PC-3 (cell line): ENCODE measurements around the gene RNU1-1. TPM values are rescaled to one million over a fixed set of nuclear protein-coding genes. Genes with fewer than 3 reads are reported as not detected.
"Not testable (repeated sequence)": the region's sequence is repeated elsewhere in the genome, so short reads cannot be mapped to it uniquely, and the experiment has no call there.

ENCODE experiments used
- ATAC-seq: fragments of 200-7000 bp; cut with Tn5 transposase; 2 replicates; pipeline ENCODE4 v1.9.1; 2020; ENCODE audit warnings: mild to moderate bottlenecking, moderate library complexity
- BruUV-seq: library from RNA; stranded (reverse); fragments of 400-500 nt; replicated peaks from 2 replicates; lab custom pipeline; 2021; lab: Mats Ljungman, UMichigan
- CTCF ChIA-PET: fragments of 300-600 bp; sonication (Branson Sonifier 250); formaldehyde crosslinking; loops from one replicate; lab custom pipeline; 2022; ENCODE audit warnings: antibody characterized with exemption; lab: Charles Lee
- POLR2A ChIA-PET: fragments of 300-600 bp; sonication (Branson Sonifier 250); formaldehyde crosslinking; loops from one replicate; lab custom pipeline; 2022; ENCODE audit warnings: antibody characterized with exemption; ENCODE audit not compliant: unreplicated experiment; lab: Charles Lee
- DNase-seq: peaks from one replicate; pipeline ENCODE4 v3.0.0-alpha.2; 2015
- H2AFZ ChIP-seq: fragments of 300-600 bp; sonication (generic); 2 replicates; pipeline ENCODE4 v1.6.0; 2016; ENCODE audit warnings: antibody characterized with exemption, low read length
- H3F3A ChIP-seq: fragments of 300-600 bp; sonication (generic); one replicate; pipeline ENCODE4 v1.6.0; 2017; ENCODE audit warnings: antibody characterized with exemption, low read length, control low read depth, mild to moderate bottlenecking; ENCODE audit not compliant: unreplicated experiment
- H3K27ac ChIP-seq: fragments of 300-600 bp; sonication (generic); 2 replicates; pipeline ENCODE4 v1.5.1; 2016; ENCODE audit warnings: mild to moderate bottlenecking, low read length
- H3K27me3 ChIP-seq: fragments of 300-600 bp; sonication (generic); 2 replicates; pipeline ENCODE4 v1.6.1; 2016; ENCODE audit warnings: low read length, mixed read lengths
- H3K36me3 ChIP-seq: fragments of 300-600 bp; sonication (generic); 2 replicates; pipeline ENCODE4 v1.6.1; 2016; ENCODE audit warnings: low read depth, mixed run types, low read length, mixed read lengths
- H3K4me1 ChIP-seq: fragments of 300-600 bp; sonication (generic); 2 replicates; pipeline ENCODE4 v1.5.1; 2016; ENCODE audit warnings: low read length; ENCODE audit not compliant: insufficient read depth
- H3K4me2 ChIP-seq: fragments of 300-600 bp; sonication (generic); 2 replicates; pipeline ENCODE4 v1.6.0; 2016; ENCODE audit warnings: low read length
- H3K4me3 ChIP-seq: fragments of 300-600 bp; sonication (generic); 2 replicates; pipeline ENCODE4 v1.5.1; 2016; ENCODE audit warnings: mild to moderate bottlenecking, low read length, mixed read lengths
- H3K79me2 ChIP-seq: fragments of 300-600 bp; sonication (generic); 2 replicates; pipeline ENCODE4 v1.6.1; 2017; ENCODE audit warnings: low read length, mixed read lengths
- H3K9ac ChIP-seq: fragments of 300-600 bp; sonication (generic); 2 replicates; pipeline ENCODE4 v1.6.0; 2016; ENCODE audit warnings: mild to moderate bottlenecking, low read length
- H3K9me2 ChIP-seq: fragments of 300-600 bp; sonication (generic); replicated peaks from 2 replicates; pipeline ENCODE4 v1.6.1; 2016; ENCODE audit warnings: mixed run types, low read length, mixed read lengths
- H3K9me3 ChIP-seq: fragments of 300-600 bp; sonication (generic); 2 replicates; pipeline ENCODE4 v1.6.1; 2016; ENCODE audit warnings: low read length, mixed read lengths
- H4K20me1 ChIP-seq: fragments of 300-600 bp; sonication (generic); 2 replicates; pipeline ENCODE4 v1.6.1; 2016; ENCODE audit warnings: low read length, mixed read lengths
- intact Hi-C: fragments of 100-400 bp; cut with micrococcal nuclease; formaldehyde crosslinking; loops from 2 replicates; pipeline ENCODE4 v1.9.0; 2023
- total RNA-seq: library from RNA; depleted of rRNA; stranded (reverse); fragments of >200 nt; gene quantifications from 2 replicates; pipeline ENCODE4 v1.2.3, GENCODE V29; 2014

The RNU1-1 gene
- total RNA-seq, 1 experiment from 2014 or later = under 0.01 TPM

DNA sequence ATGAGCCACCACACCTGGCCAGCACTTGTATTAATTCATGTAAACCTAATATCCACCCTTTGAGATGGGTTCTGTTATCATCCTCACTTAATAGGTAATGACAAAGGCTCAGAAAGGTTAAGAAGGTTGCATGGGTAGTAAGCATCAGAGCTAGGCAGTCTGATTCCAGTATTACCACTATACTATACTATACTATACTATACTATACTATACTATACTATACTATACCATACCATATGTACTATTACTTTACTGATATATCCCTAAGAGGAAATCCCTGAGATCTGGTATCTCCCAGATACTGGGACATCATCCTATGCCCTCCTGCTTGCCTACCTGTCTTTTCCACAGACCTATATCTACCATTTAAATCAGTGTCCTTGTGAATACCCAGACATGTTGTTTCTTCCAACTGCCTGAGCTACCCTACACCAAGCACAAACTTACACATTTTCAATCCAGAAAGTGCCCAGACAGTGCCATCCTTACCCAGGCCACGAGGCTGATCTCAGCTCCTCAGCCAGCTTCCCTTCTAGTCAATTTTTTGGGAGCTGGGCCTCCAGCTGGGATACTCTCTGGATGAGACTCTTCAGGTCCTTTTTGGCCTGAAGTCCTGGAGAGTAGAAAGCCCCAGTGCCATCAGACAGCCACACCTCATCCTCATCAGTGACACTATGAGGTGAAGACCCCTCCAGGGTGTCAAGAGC is 36.3 kb upstream of the RNU1-1 start:
- ATAC-seq, H3K9ac ChIP-seq, H3K9me2 ChIP-seq, H3K27me3 ChIP-seq, H3K79me2 ChIP-seq, H2AFZ ChIP-seq, POLR2A ChIA-PET, H3K4me2 ChIP-seq, H4K20me1 ChIP-seq, H3K27ac ChIP-seq, H3F3A ChIP-seq, CTCF ChIA-PET, H3K4me1 ChIP-seq, intact Hi-C loops, H3K4me3 ChIP-seq, BruUV-seq, H3K9me3 ChIP-seq, DNase-seq, H3K36me3 ChIP-seq: not testable (repeated sequence)

DNA sequence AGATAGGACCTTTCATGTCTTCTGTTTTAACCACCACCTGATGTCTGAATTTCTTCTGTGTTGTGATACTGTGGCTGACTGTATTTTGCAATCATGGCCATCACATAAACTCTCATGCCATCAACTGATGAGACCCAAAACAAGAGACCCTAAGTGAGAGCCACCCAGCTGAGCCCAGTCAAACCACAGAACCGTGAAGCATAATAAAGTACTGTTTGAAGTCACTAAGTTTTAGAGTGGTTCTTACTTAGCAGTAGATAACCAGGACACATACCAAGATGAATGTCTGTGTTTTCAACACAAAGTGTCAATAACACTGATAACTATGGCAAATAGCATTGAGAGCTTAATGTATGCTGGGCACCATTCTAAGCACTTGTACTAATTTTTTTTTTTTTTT is 35.5 kb upstream of the RNU1-1 start:
- H3F3A ChIP-seq, H2AFZ ChIP-seq, H3K4me1 ChIP-seq, DNase-seq, H3K27me3 ChIP-seq, BruUV-seq, H3K4me2 ChIP-seq, H3K9me2 ChIP-seq, H3K79me2 ChIP-seq, H3K36me3 ChIP-seq, H3K9me3 ChIP-seq, H3K4me3 ChIP-seq, H3K9ac ChIP-seq, ATAC-seq, H3K27ac ChIP-seq, intact Hi-C loops, H4K20me1 ChIP-seq, POLR2A ChIA-PET, CTCF ChIA-PET: not testable (repeated sequence)

- intact Hi-C loops, H3K27ac ChIP-seq, H3K27me3 ChIP-seq, DNase-seq, ATAC-seq, BruUV-seq, POLR2A ChIA-PET, H2AFZ ChIP-seq, H4K20me1 ChIP-seq, H3K4me1 ChIP-seq, H3K4me3 ChIP-seq, H3K9me3 ChIP-seq, H3K4me2 ChIP-seq, CTCF ChIA-PET, H3K36me3 ChIP-seq, H3F3A ChIP-seq, H3K79me2 ChIP-seq, H3K9me2 ChIP-seq, H3K9ac ChIP-seq: not testable (repeated sequence)
Measured at GRCh38 chr1:16547502-16548241, 33.6 kb upstream of the RNU1-1 start.

DNA sequence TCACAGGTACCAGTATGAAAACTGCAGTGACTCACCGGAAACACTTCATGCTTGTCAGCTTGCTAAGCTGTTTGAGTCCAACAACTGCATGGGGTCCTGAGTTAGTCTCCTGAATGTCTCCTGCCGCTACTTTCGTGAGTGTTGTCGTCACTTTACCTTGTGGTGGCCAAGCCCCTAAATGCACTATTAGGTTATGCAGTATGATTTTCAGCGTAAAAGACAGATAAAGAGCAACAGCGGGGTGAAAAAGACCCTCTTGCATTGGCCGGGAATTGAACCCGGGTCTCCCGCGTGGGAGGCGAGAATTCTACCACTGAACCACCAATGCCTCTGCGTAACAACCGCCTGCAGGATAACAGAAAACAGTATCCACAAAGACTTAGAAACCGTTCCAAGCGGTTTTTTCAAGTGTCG is 31.6 kb upstream of the RNU1-1 start:
- H3K79me2 ChIP-seq, H3K4me1 ChIP-seq, CTCF ChIA-PET, H2AFZ ChIP-seq, intact Hi-C loops, H3K27ac ChIP-seq, H3F3A ChIP-seq, ATAC-seq, H4K20me1 ChIP-seq, H3K9ac ChIP-seq, POLR2A ChIA-PET, H3K9me3 ChIP-seq, H3K36me3 ChIP-seq, H3K9me2 ChIP-seq, H3K4me3 ChIP-seq, H3K27me3 ChIP-seq, H3K4me2 ChIP-seq: not testable (repeated sequence)
- peak; percentile 46 for DNase-seq
- TSS peak; percentile 72 for BruUV-seq

GRCh38 chr1:16540421-16540893 is 26.4 kb upstream of the RNU1-1 start:
- H3K4me1 ChIP-seq, H3K4me2 ChIP-seq, H3K27ac ChIP-seq, BruUV-seq, H3K9ac ChIP-seq, intact Hi-C loops, H3K36me3 ChIP-seq, POLR2A ChIA-PET, H3K9me3 ChIP-seq, H3K9me2 ChIP-seq, H3K4me3 ChIP-seq, H3F3A ChIP-seq, H3K79me2 ChIP-seq, DNase-seq, H4K20me1 ChIP-seq, ATAC-seq, CTCF ChIA-PET, H3K27me3 ChIP-seq, H2AFZ ChIP-seq: not testable (repeated sequence)

DNA sequence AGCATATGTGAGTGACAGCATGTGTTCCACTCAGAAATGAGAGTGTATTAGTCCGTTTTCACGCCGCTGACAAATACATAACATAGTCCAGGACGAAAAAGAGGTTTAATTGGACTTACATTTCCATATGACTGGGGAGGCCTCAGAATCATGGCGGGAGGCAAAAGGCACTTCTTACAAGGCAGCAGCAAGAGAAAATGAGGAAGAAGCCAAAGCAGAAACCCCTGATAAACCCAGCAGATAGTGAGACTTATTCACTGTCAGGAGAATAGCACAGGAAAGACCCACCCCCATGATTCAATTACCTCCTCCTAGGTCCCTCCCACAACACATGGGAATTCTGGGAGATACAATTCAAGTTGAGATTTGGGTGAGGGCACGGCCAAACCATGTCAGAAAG is 23.4 kb upstream of the RNU1-1 start:
- H3K27ac ChIP-seq, H3K4me1 ChIP-seq, H3K9me2 ChIP-seq, CTCF ChIA-PET, H3K9me3 ChIP-seq, H3K4me2 ChIP-seq, H3F3A ChIP-seq, ATAC-seq, H3K79me2 ChIP-seq, DNase-seq, H3K27me3 ChIP-seq, H3K36me3 ChIP-seq, H4K20me1 ChIP-seq, H3K4me3 ChIP-seq, intact Hi-C loops, H3K9ac ChIP-seq, H2AFZ ChIP-seq, BruUV-seq, POLR2A ChIA-PET: not testable (repeated sequence)
